Fibroblast of villous mesenchyme (primary cell): ENCODE measurements around the gene CTBP1. TPM values are rescaled to one million over a fixed set of nuclear protein-coding genes. Genes with fewer than 3 reads are reported as not detected.

Source experiments
- DNase-seq: peaks from one replicate; pipeline ENCODE4 v3.0.0-alpha.2; 2010; ENCODE audit warnings: low read depth
- H3K4me3 ChIP-seq: 2 replicates; pipeline ENCODE4 v1.5.1; 2011; ENCODE audit warnings: low read depth, mild to moderate bottlenecking, low read length
- CTCF ChIP-seq: IDR thresholded peaks from 2 replicates; pipeline ENCODE4 v1.5.1; 2012; ENCODE audit warnings: low read depth, mild to moderate bottlenecking, low read length; ENCODE audit not compliant: insufficient read depth
- total RNA-seq: library from RNA; depleted of rRNA; stranded (reverse); fragments of >200 nt; gene quantifications from 2 replicates; pipeline ENCODE4 v1.2.3, GENCODE V29; 2012

Gene CTBP1
- total RNA-seq, 1 donor: 235 TPM

- TF ChIP-seq CTCF: no peak
- H3K4me3 ChIP-seq: no peak overlapping the region
- no peak for DNase-seq
Measured at GRCh38 chr4:1221155-1221870, 27.6 kb downstream of the CTBP1 start.

- no peak for TF ChIP-seq CTCF
- H3K4me3 ChIP-seq: no peak overlapping the region
- no peak for DNase-seq
Measured at GRCh38 chr4:1220566-1220965, 28.4 kb downstream of the CTBP1 start.

GRCh38 chr4:1219566-1219950 is 29.4 kb downstream of the CTBP1 start:
- H3K4me3 ChIP-seq: no peak overlapping the region
- TF ChIP-seq CTCF: no peak
- DNase-seq: peak; percentile 53

GRCh38 chr4:1218634-1219565 is 30.0 kb downstream of the CTBP1 start:
- H3K4me3 ChIP-seq: no peak overlapping the region
- no peak for TF ChIP-seq CTCF
- DNase-seq: no peak

GRCh38 chr4:1217366-1217765 is 31.6 kb downstream of the CTBP1 start:
- no peak for DNase-seq
- no peak for TF ChIP-seq CTCF
- no peak overlapping the region for H3K4me3 ChIP-seq

- no peak overlapping the region for H3K4me3 ChIP-seq
- no peak for DNase-seq
- no peak for TF ChIP-seq CTCF
Measured at GRCh38 chr4:1216869-1217294, 32.0 kb downstream of the CTBP1 start.
